Measurements from ENCODE around the gene CA10. TPM values are rescaled to one million over a fixed set of nuclear protein-coding genes. Genes with fewer than 3 reads are reported as not detected.

Gene CA10
- polyA plus RNA-seq, 1 donor (not counting 4 experiments of a cell fraction or from before 2014, with no cell fraction given): 2.9 TPM

DNA sequence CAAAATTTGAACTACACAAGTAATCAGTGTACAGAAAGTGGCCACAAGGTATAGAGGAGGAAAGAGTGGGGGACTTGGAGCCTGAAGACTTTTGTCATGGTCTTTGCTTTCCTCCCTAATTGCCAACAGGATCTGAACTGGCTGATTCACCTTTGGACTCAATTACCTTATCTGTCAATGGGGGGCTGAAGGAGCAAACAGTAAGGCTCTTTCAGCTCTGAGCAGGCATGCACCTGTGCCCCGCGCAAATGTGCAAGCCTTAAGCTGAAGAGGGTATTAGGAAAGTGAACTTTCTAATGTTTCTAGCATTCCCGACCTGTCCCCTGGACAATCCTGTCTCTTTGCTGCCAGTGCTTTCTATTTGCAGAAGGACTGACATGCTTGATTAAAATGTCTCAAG is 302.7 kb downstream of the CA10 start:
- H3K9ac ChIP-seq (ENCODE audit: control insufficient read depth, extremely low read depth, insufficient read depth, low read length): no peak overlapping the region
- no peak overlapping the region for H3K27ac ChIP-seq (ENCODE audit: control insufficient read depth, insufficient read depth, low read length)
- peaks cover 3% of the 10 kb centered on the region for H4K20me1 ChIP-seq (ENCODE audit: control insufficient read depth, extremely low read depth, insufficient read depth, low read length)
- no peaks in the 10 kb centered on the region for H3K9me1 ChIP-seq (ENCODE audit: control insufficient read depth, extremely low read depth, insufficient read depth, low read length)
- dilution Hi-C loops (cut with MboI; ENCODE audit: extremely low pct_ligation_motif_present, low sequenced_read_pairs): no loop called here
- no peaks in the 10 kb centered on the region for H3K4me1 ChIP-seq (ENCODE audit: control insufficient read depth, extremely low read depth, insufficient read depth, low read length)
- H3K9me3 ChIP-seq (ENCODE audit: control insufficient read depth, low read depth, low read length): no peaks in the 10 kb centered on the region
- no peak for FAIRE-seq
- H3K4me2 ChIP-seq (ENCODE audit: control insufficient read depth, extremely low read depth, insufficient read depth, low read depth, low read length): no peak overlapping the region
- no peaks in the 10 kb centered on the region for H3K36me3 ChIP-seq (ENCODE audit: control insufficient read depth in 2 of 2, extremely low read depth in 1 of 2, insufficient read depth in 2 of 2, low read length in 2 of 2)
- no peak overlapping the region for H3K4me3 ChIP-seq (ENCODE audit: control insufficient read depth in 2 of 3, extremely low read depth in 1 of 3, insufficient read depth in 2 of 3, low read depth in 1 of 3, low read length in 3 of 3)
- TF ChIP-seq EZH2 (IDR thresholded peaks at IDR 0.05; ENCODE audit: low read length): no peak
- TF ChIP-seq, protein P1, sequence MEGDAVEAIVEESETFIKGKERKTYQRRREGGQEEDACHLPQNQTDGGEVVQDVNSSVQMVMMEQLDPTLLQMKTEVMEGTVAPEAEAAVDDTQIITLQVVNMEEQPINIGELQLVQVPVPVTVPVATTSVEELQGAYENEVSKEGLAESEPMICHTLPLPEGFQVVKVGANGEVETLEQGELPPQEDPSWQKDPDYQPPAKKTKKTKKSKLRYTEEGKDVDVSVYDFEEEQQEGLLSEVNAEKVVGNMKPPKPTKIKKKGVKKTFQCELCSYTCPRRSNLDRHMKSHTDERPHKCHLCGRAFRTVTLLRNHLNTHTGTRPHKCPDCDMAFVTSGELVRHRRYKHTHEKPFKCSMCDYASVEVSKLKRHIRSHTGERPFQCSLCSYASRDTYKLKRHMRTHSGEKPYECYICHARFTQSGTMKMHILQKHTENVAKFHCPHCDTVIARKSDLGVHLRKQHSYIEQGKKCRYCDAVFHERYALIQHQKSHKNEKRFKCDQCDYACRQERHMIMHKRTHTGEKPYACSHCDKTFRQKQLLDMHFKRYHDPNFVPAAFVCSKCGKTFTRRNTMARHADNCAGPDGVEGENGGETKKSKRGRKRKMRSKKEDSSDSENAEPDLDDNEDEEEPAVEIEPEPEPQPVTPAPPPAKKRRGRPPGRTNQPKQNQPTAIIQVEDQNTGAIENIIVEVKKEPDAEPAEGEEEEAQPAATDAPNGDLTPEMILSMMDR (optimal IDR thresholded peaks at IDR 0.05 in 1 of 3, IDR thresholded peaks at IDR 0.05 in 1 of 3, conservative IDR thresholded peaks at IDR 0.05 in 1 of 3; ENCODE audit: extremely low read depth in 1 of 3, insufficient read depth in 2 of 3, low read length in 3 of 3): no peak
- H3K27me3 ChIP-seq (ENCODE audit: control insufficient read depth, extremely low read depth, insufficient read depth, low read length): no peaks in the 10 kb centered on the region
- no peak for DNase-seq (ENCODE audit: low read depth, low spot score)
- H2AFZ ChIP-seq (ENCODE audit: control insufficient read depth, low read length): no peak overlapping the region
- H3K79me2 ChIP-seq (ENCODE audit: control insufficient read depth, insufficient read depth, low read length): no peaks in the 10 kb centered on the region

DNA sequence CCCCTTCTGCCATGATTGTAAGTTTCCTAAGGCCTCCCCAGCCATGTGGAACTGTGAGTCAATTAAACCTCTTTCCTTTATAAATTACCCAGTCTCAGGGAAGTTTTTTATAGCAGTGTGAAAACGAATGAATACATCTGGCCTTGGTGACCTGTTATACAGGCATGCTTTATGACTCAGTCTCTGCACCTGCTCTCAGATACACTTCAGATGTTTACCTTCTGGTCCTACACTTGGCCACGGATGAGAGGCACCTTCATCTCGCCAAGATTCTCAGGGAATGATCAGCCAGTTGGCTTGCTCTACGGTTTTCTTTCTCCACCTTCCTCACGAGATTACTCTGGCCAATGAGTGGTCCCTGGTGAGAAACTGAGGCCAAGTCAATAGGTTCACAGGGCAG is 304.7 kb downstream of the CA10 start:
- DNase-seq (ENCODE audit: low read depth, low spot score) (no peak), FAIRE-seq (no peak)
- dilution Hi-C loops (cut with MboI; ENCODE audit: extremely low pct_ligation_motif_present, low sequenced_read_pairs): no loop called here
- Histone ChIP-seq H3K9ac (ENCODE audit: control insufficient read depth, extremely low read depth, insufficient read depth, low read length) (no peak overlapping the region), H3K4me3 (ENCODE audit: control insufficient read depth in 2 of 3, extremely low read depth in 1 of 3, insufficient read depth in 2 of 3, low read depth in 1 of 3, low read length in 3 of 3) (no peak overlapping the region), H4K20me1 (ENCODE audit: control insufficient read depth, extremely low read depth, insufficient read depth, low read length) (peaks cover 3% of the 10 kb centered on the region), H3K4me2 (ENCODE audit: control insufficient read depth, extremely low read depth, insufficient read depth, low read depth, low read length) (no peak overlapping the region), H3K36me3 (ENCODE audit: control insufficient read depth in 2 of 2, extremely low read depth in 1 of 2, insufficient read depth in 2 of 2, low read length in 2 of 2) (no peaks in the 10 kb centered on the region), H3K79me2 (ENCODE audit: control insufficient read depth, insufficient read depth, low read length) (no peaks in the 10 kb centered on the region), H3K9me1 (ENCODE audit: control insufficient read depth, extremely low read depth, insufficient read depth, low read length) (no peaks in the 10 kb centered on the region), H3K27ac (ENCODE audit: control insufficient read depth, insufficient read depth, low read length) (no peak overlapping the region), H2AFZ (ENCODE audit: control insufficient read depth, low read length) (no peak overlapping the region), H3K9me3 (ENCODE audit: control insufficient read depth, low read depth, low read length) (no peaks in the 10 kb centered on the region), H3K27me3 (ENCODE audit: control insufficient read depth, extremely low read depth, insufficient read depth, low read length) (no peaks in the 10 kb centered on the region), H3K4me1 (ENCODE audit: control insufficient read depth, extremely low read depth, insufficient read depth, low read length) (no peaks in the 10 kb centered on the region)
- TF ChIP-seq, protein P1 (optimal IDR thresholded peaks at IDR 0.05 in 1 of 3, IDR thresholded peaks at IDR 0.05 in 1 of 3, conservative IDR thresholded peaks at IDR 0.05 in 1 of 3; ENCODE audit: extremely low read depth in 1 of 3, insufficient read depth in 2 of 3, low read length in 3 of 3): no peak
- no peak for TF ChIP-seq EZH2 (IDR thresholded peaks at IDR 0.05; ENCODE audit: low read length)

Data from keratinocyte (primary cell).